Heart right ventricle (tissue), 16 donors: ENCODE data around the gene SETBP1. TPM values are rescaled to one million over a fixed set of nuclear protein-coding genes. Genes with fewer than 3 reads are reported as not detected.

Experiments
- ATAC-seq, 8 donors: fragments of 200-7000 bp; cut with Tn5 transposase; one replicate each; pipeline ENCODE4 v1.9.1; 2020; ENCODE audit warnings: mild to moderate bottlenecking in 8 of 8, moderate library complexity in 8 of 8, moderate number of reproducible peaks in 1 of 8
- DNase-seq, 2 donors: peaks; one replicate each; pipeline ENCODE4 v3.0.0-alpha.2; 2020
- H3K27ac ChIP-seq, 10 donors: fragments of 200-600 bp; sonication (generic) in 2 of 10; one replicate each; pipeline versions ENCODE4 v1.5.0 to v1.8.0; 2020 to 2022; ENCODE audit warnings: mild to moderate bottlenecking in 3 of 10
- H3K27me3 ChIP-seq, 7 donors: fragments of 200-600 bp; one replicate each; pipeline ENCODE4 v1.8.0; 2021 to 2022; ENCODE audit warnings: mild to moderate bottlenecking in 2 of 7
- H3K36me3 ChIP-seq, 9 donors: fragments of 200-600 bp; sonication (generic) in 1 of 9; one replicate each; pipeline versions ENCODE4 v1.5.0 to v1.8.0; 2020 to 2022; ENCODE audit warnings: mild to moderate bottlenecking in 2 of 9
- H3K4me1 ChIP-seq, 9 donors: fragments of 200-600 bp; sonication (generic) in 1 of 9; one replicate each; pipeline versions ENCODE4 v1.5.0 to v1.8.0; 2020 to 2022; ENCODE audit warnings: mild to moderate bottlenecking in 4 of 9
- H3K4me3 ChIP-seq, 10 donors: fragments of 200-600 bp; sonication (generic) in 2 of 10; one replicate each; pipeline versions ENCODE4 v1.5.0 to v1.8.0; 2020 to 2022; ENCODE audit warnings: mild to moderate bottlenecking in 7 of 10, moderate library complexity in 2 of 10
- H3K9me3 ChIP-seq, 11 donors: fragments of 200-600 bp in 10 of 11; sonication (generic) in 2 of 11; one replicate each; pipeline versions ENCODE4 v1.5.0 to v1.8.0; 2013 to 2022; ENCODE audit warnings: mild to moderate bottlenecking in 2 of 11, control low read depth in 1 of 11, moderate library complexity in 1 of 11
- CTCF ChIP-seq, 9 donors: fragments of 200-600 bp; sonication (generic) in 2 of 9; IDR thresholded peaks; one replicate each; pipeline versions ENCODE4 v1.5.0 to v1.8.0; 2021 to 2022; ENCODE audit warnings: antibody characterized with exemption in 9 of 9, mild to moderate bottlenecking in 5 of 9, moderate library complexity in 1 of 9
- WGBS, 2 donors: extraction: QIAGEN DNeasy Blood & Tissue Kit; methylation state at CpG; one replicate each; pipeline ENCODE4 v1.1.7; 2013; ENCODE audit warnings: inconsistent platforms in 1 of 2; 5-methylcytosine and 5-hydroxymethylcytosine counted together
- intact Hi-C, 10 donors: fragments of 100-400 bp; cut with DNase I; formaldehyde crosslinking; loops; one replicate each; pipeline versions ENCODE4 v1.11.1 to v1.14.2; 2022
- polyA plus RNA-seq, 2 donors: library from polyadenylated mRNA; stranded (reverse); fragments of 200-250 nt; gene quantifications; one replicate each; pipeline ENCODE4 v1.2.3, GENCODE V29; 2013
- total RNA-seq, 10 donors: library from RNA; stranded (reverse); fragmentation: NEBNext Ultra II Directional in 3 of 10; extraction: Animal tissue kit (Norgen Biotek cat#: 25700) in 3 of 10; gene quantifications; one replicate each; pipeline versions ENCODE4 v1.2.1 to v1.2.4, GENCODE V29; 2021 to 2023
- donor health status: Arrhythmogenic right ventricular cardiomyopathy.
- donor health status: ischemic (EF 13 %, LVEDD 7.1; RV severe dilation, severe dysfunction).
- donor health status: healthy with polysubstance abuse.
- donor health status: DM: no; HTN: yes; CAD: no.
- donor health status: DM: no; HTN: no; CAD: no.
- donor health status: ischemic (EF 25% LVEDD 6.9; RV normal size, moderate dysfunction).
- donor health status: ischemic (EF 25% LVEDD 5.7; RV mildly dilated, moderate dysfunction).
- donor health status: healthy.
- donor health status: DM: yes; HTN: yes; CAD: no.
- donor health status: Ischemic cardiomyopathy.
- donor health status: ischemic (EF 35%, LVEDD 5.7; RV mildly dilated, moderate dysfunction).
- donor health status: nonischemic (EF 11% LVEDD 7.7; RV severe dilation, severe dysfunction).
- donor health status: DM: yes; HTN: yes; CAD: no.
- donor health status: PGD.
- donor health status: ischemic (EF 29% LVEDD 5.4; RV normal size, mild dysfunction).
- donor health status: nonischemic (EF 23%, LVEDD 6.1; RV moderate dilation, normal function).

The SETBP1 gene
- total and polyA plus RNA-seq, 12 donors: 0.71 to 12.2 (median 6.1) TPM

DNA sequence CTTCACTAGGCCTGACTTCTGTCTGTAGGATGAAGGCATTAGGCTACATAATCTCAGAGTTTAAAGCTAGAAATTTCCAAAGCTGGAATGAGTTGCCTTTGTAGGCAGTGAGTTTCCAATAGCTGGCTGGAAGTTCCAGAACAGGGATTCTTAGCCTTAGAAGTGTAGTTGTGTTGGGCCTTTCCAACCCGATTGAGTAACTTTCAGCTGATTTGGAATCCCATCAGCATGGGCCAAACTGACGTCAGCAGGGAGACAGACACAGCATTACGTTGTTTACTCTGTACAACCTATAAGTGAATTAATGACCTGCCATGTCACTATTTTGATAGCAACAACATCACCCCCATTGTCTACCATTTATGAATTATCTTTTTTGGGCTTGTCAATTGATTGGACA, 56.9 kb downstream of the SETBP1 start:
- DNase-seq (no peak), ATAC-seq (peak in 2 of 8 donors; percentile 21 to 57)
- no peak for TF ChIP-seq CTCF (IDR thresholded peaks at IDR 0.05)
- no peak overlapping the region for H3K4me3 ChIP-seq
- 84 to 88% methylated on average over 3 of the region's 3 CpGs for WGBS, 2 donors
- H3K36me3 ChIP-seq: no peaks in the 10 kb centered on the region
- H3K4me1 ChIP-seq: peaks cover 0 to 29% (median 21%) of the 10 kb centered on the region in 9 donors
- intact Hi-C loops: no loop called here
- peaks cover 0 to 76% (median 0%) of the 10 kb centered on the region in 7 donors for H3K27me3 ChIP-seq
- no peak overlapping the region for H3K27ac ChIP-seq
- no peaks in the 10 kb centered on the region for H3K9me3 ChIP-seq

- ATAC-seq (no peak), DNase-seq (no peak)
- WGBS, 2 donors: 96 to 98% methylated on average over 5 of the region's 5 CpGs
- H3K27me3 ChIP-seq: peaks cover 0 to 92% (median 0%) of the 10 kb centered on the region in 7 donors
- no peak overlapping the region for H3K27ac ChIP-seq
- no peaks in the 10 kb centered on the region for H3K9me3 ChIP-seq
- no peak overlapping the region for H3K4me3 ChIP-seq
- intact Hi-C loops: no loop called here
- H3K4me1 ChIP-seq: peaks cover 6 to 46% (median 16%) of the 10 kb centered on the region in 9 donors
- TF ChIP-seq CTCF (IDR thresholded peaks at IDR 0.05): no peak
- no peaks in the 10 kb centered on the region for H3K36me3 ChIP-seq
Observed at GRCh38 chr18:44740000-44740399, 59.3 kb downstream of the SETBP1 start.

DNA sequence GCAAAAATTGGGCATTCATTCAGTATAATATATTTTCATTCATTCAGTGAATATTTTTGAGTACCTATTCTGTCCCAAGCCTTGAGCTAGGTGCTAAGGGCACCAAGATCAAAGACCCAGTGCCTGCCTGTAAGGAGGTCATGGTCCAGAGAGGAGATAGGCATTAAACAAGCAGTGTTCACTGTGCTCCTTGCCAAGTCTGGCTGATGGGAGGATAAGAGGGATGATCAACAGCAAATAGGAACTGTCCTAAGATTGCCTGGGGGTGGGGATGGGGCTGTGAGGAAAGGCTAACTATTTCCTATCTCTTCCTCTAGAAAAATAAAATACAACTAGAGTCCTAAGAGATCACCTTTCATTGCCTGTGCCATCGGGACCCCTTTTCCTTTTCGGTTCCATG, 60.4 kb downstream of the SETBP1 start:
- no peak for TF ChIP-seq CTCF (IDR thresholded peaks at IDR 0.05)
- H3K27ac ChIP-seq: peak overlapping the region in 1 of 10 donors; percentile 71
- H3K4me1 ChIP-seq: peaks cover 6 to 51% (median 16%) of the 10 kb centered on the region in 9 donors
- H3K9me3 ChIP-seq: no peaks in the 10 kb centered on the region
- intact Hi-C loops: no loop called here
- no peak overlapping the region for H3K4me3 ChIP-seq
- H3K36me3 ChIP-seq: no peaks in the 10 kb centered on the region
- H3K27me3 ChIP-seq: peaks cover 0 to 93% (median 0%) of the 10 kb centered on the region in 7 donors
- ATAC-seq (no peak), DNase-seq (no peak)
- 80 to 87% methylated on average over 2 of the region's 2 CpGs for WGBS, 2 donors

DNA sequence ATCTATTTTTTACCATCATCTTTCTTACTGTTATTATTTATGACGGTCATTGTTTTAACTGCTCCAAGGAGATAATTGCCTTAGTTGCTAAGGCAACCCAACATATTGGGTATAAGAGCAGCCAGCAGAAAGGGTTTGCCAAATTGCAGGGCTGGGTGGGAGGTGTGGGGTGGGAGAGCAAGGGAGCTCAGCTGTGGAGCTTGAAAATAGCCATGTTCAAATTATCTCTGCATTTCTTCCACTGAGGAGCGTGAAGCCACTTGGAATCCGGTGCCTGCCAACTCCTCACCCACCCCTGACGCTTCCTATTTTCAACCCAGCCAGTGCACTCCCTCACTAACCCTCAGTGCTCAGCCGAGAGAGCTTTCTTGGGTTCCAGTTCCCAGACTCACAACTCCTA, 60.8 kb downstream of the SETBP1 start:
- H3K27ac ChIP-seq: peak overlapping the region in 3 of 10 donors; percentile 7 to 71 (median 62)
- no peak for TF ChIP-seq CTCF (IDR thresholded peaks at IDR 0.05)
- ATAC-seq (peak in 4 of 8 donors; percentile 17 to 43 (median 28)), DNase-seq (peak in 1 of 2 donors; percentile 27)
- intact Hi-C loops: no loop called here
- no peak overlapping the region for H3K4me3 ChIP-seq
- H3K4me1 ChIP-seq: peaks cover 6 to 50% (median 16%) of the 10 kb centered on the region in 9 donors
- no peaks in the 10 kb centered on the region for H3K9me3 ChIP-seq
- H3K36me3 ChIP-seq: no peaks in the 10 kb centered on the region
- 68 to 75% methylated on average over 5 of the region's 5 CpGs for WGBS, 2 donors
- peaks cover 0 to 93% (median 0%) of the 10 kb centered on the region in 7 donors for H3K27me3 ChIP-seq
